HCT116 (cell line): ENCODE results near the gene ACTRT2. TPM values are rescaled to one million over a fixed set of nuclear protein-coding genes. Genes with fewer than 3 reads are reported as not detected.

Experiments
- ATAC-seq: fragments of 200-7000 bp; cut with Tn5 transposase; 2 replicates; pipeline ENCODE4 v1.9.1; 2020; ENCODE audit warnings: mild to moderate bottlenecking, moderate library complexity
- BruUV-seq: library from RNA; stranded (reverse); fragments of 400-500 nt; replicated peaks from 2 replicates; lab custom pipeline; 2021; lab: Mats Ljungman, UMichigan
- CTCF ChIA-PET: fragments of 300-600 bp; sonication (Branson Sonifier 250); formaldehyde crosslinking; loops from one replicate; lab custom pipeline; 2021; ENCODE audit warnings: antibody characterized with exemption; lab: Charles Lee
- POLR2A ChIA-PET: fragments of 300-600, 350-600 bp; sonication (Branson Sonifier 250); formaldehyde crosslinking; loops from one replicate; lab custom pipeline; 2021; ENCODE audit warnings: antibody characterized with exemption; lab: Charles Lee
- RAD21 ChIA-PET, 2 experiments: fragments of 300-600 bp; sonication (Branson Sonifier 250); formaldehyde crosslinking; loops; one replicate each; lab custom pipeline; 2023; ENCODE audit warnings: low total read pairs in 2 of 2; ENCODE audit not compliant: uncharacterized antibody in 2 of 2, unreplicated experiment in 2 of 2, low non-redundant PET in 1 of 2; lab: Charles Lee
- DNase-seq: peaks from one replicate; pipeline ENCODE4 v3.0.0-alpha.2; 2010; ENCODE audit warnings: low read depth, low spot score
- H2AFZ ChIP-seq: fragments of 200-600 bp; shearing (Covaris generic), sonication (generic); 2 replicates; pipeline ENCODE4 v1.6.1; 2017; ENCODE audit warnings: low read depth, mixed run types, mixed read lengths, antibody characterized with exemption, low read length; ENCODE audit not compliant: poor library complexity, severe bottlenecking
- H3K27ac ChIP-seq: 2 replicates; pipeline ENCODE4 v1.5.1; 2012; ENCODE audit warnings: low read depth, low read length
- H3K27me3 ChIP-seq: fragments of 200-600 bp; sonication (generic); 2 replicates; pipeline ENCODE4 v1.6.1; 2016; ENCODE audit warnings: mixed run types, low read length, mixed read lengths; ENCODE audit not compliant: insufficient read depth
- H3K36me3 ChIP-seq, 2 experiments: fragments of 200-500 bp in 1 of 2; fragments of 200-600 bp in 1 of 2; sonication (Bioruptor generic) in 1 of 2; sonication (generic) in 1 of 2; 2 replicates each; pipeline versions ENCODE4 v1.5.1 to v1.6.1; 2014 to 2016; ENCODE audit warnings: low read length in 2 of 2, inconsistent platforms in 1 of 2, mixed read lengths in 1 of 2, mixed run types in 1 of 2; ENCODE audit not compliant: insufficient read depth in 2 of 2, control insufficient read depth in 1 of 2
- H3K4me1 ChIP-seq, 2 experiments: fragments of 200-600 bp in 1 of 2; sonication (generic) in 1 of 2; 2 replicates each; pipeline versions ENCODE4 v1.5.1 to v1.6.1; 2012 to 2017; ENCODE audit warnings: low read length in 2 of 2, inconsistent platforms in 1 of 2, mild to moderate bottlenecking in 1 of 2, mixed read lengths in 1 of 2, mixed run types in 1 of 2, moderate library complexity in 1 of 2; ENCODE audit not compliant: insufficient read depth in 2 of 2, control insufficient read depth in 1 of 2
- H3K4me2 ChIP-seq: fragments of 200-600 bp; sonication (generic); 2 replicates; pipeline ENCODE4 v1.6.1; 2017; ENCODE audit warnings: mixed run types, low read length, mixed read lengths
- H3K4me3 ChIP-seq, 2 experiments: fragments of 200-600 bp in 1 of 2; sonication (generic) in 1 of 2; replicated peaks in 1 of 2; 2 replicates each; pipeline ENCODE4 v1.5.1; 2011 to 2016; ENCODE audit warnings: low read length in 2 of 2, control low read depth in 1 of 2, low read depth in 1 of 2, mild to moderate bottlenecking in 1 of 2, mixed read lengths in 1 of 2, mixed run types in 1 of 2
- H3K79me2 ChIP-seq: fragments of 200-600 bp; sonication (generic); 2 replicates; pipeline ENCODE4 v1.6.1; 2017; ENCODE audit warnings: mild to moderate bottlenecking, mixed run types, low read length, moderate library complexity, mixed read lengths; ENCODE audit not compliant: insufficient read depth
- H3K9ac ChIP-seq: fragments of 200-600 bp; sonication (generic); 2 replicates; pipeline ENCODE4 v1.6.1; 2016; ENCODE audit warnings: low read length, mixed read lengths
- H3K9me2 ChIP-seq: fragments of 200-600 bp; sonication (generic), shearing (Covaris generic); 2 replicates; pipeline ENCODE4 v1.6.1; 2017; ENCODE audit warnings: mixed run types, mild to moderate bottlenecking, moderate library complexity; ENCODE audit not compliant: insufficient read depth
- H3K9me3 ChIP-seq, 2 experiments: fragments of 200-500 bp in 1 of 2; fragments of 200-600 bp in 1 of 2; sonication (Bioruptor generic) in 1 of 2; sonication (generic) in 1 of 2; 2 replicates each; pipeline ENCODE4 v1.6.1; 2014 to 2017; ENCODE audit warnings: low read length in 2 of 2, mixed read lengths in 2 of 2, inconsistent platforms in 1 of 2, low read depth in 1 of 2, mild to moderate bottlenecking in 1 of 2, mixed run types in 1 of 2, moderate library complexity in 1 of 2; ENCODE audit not compliant: control insufficient read depth in 1 of 2, insufficient read depth in 1 of 2
- H4K20me1 ChIP-seq: fragments of 200-600 bp; sonication (generic), shearing (Covaris generic); 2 replicates; pipeline ENCODE4 v1.6.1; 2017; ENCODE audit warnings: mixed run types, mild to moderate bottlenecking, moderate library complexity; ENCODE audit not compliant: insufficient read depth
- ATF3 ChIP-seq: IDR thresholded peaks from 2 replicates; pipeline ENCODE4 v1.6.1; 2012
- CBX3 ChIP-seq: IDR thresholded peaks from 2 replicates; pipeline ENCODE4 v1.6.1; 2012; ENCODE audit warnings: low read depth
- CEBPB ChIP-seq: IDR thresholded peaks from 2 replicates; pipeline ENCODE4 v1.6.1; 2012; ENCODE audit warnings: low read depth
- CTCF ChIP-seq, 3 experiments: fragments of 200-600 bp in 1 of 3; sonication (generic) in 1 of 3; IDR thresholded peaks in 2 of 3; conservative IDR thresholded peaks in 1 of 3; 2 replicates each; pipeline ENCODE4 v1.5.1; 2012 to 2017; ENCODE audit warnings: low read depth in 2 of 3, low read length in 2 of 3, antibody characterized with exemption in 1 of 3, borderline replicate concordance in 1 of 3, control low read depth in 1 of 3, mild to moderate bottlenecking in 1 of 3, mixed read lengths in 1 of 3, mixed run types in 1 of 3, moderate library complexity in 1 of 3; ENCODE audit not compliant: insufficient read depth in 1 of 3
- ELF1 ChIP-seq: IDR thresholded peaks from 2 replicates; pipeline ENCODE4 v1.6.1; 2012; ENCODE audit warnings: low read depth, borderline replicate concordance
- EZH2 ChIP-seq: fragments of 200-600 bp; sonication (generic); IDR thresholded peaks from 2 replicates; pipeline ENCODE4 v1.6.1; 2017; ENCODE audit warnings: antibody characterized with exemption, mixed run types
- FOSL1 ChIP-seq: IDR thresholded peaks from 2 replicates; pipeline ENCODE4 v1.6.1; 2012; ENCODE audit warnings: low read depth
- JUND ChIP-seq: IDR thresholded peaks from 2 replicates; pipeline ENCODE4 v1.6.1; 2012
- MAX ChIP-seq: IDR thresholded peaks from 2 replicates; pipeline ENCODE4 v1.6.1; 2012
- POLR2A ChIP-seq: IDR thresholded peaks from 2 replicates; pipeline ENCODE4 v1.7.0; 2011; ENCODE audit warnings: borderline replicate concordance; ENCODE audit not compliant: insufficient read depth, insufficient read length; ENCODE audit errors: extremely low read depth
- POLR2AphosphoS5 ChIP-seq: IDR thresholded peaks from 2 replicates; pipeline ENCODE4 v1.6.1; 2011; ENCODE audit warnings: mild to moderate bottlenecking, low read depth, low read length, moderate library complexity
- RAD21 ChIP-seq: IDR thresholded peaks from 2 replicates; pipeline ENCODE4 v1.6.1; 2012; ENCODE audit warnings: low read depth, mild to moderate bottlenecking
- REST ChIP-seq: IDR thresholded peaks from 2 replicates; pipeline ENCODE4 v1.6.1; 2012; ENCODE audit warnings: low read depth
- SIN3A ChIP-seq: IDR thresholded peaks from 2 replicates; pipeline ENCODE4 v1.6.1; 2012; ENCODE audit warnings: low read depth
- SRF ChIP-seq: IDR thresholded peaks from 2 replicates; pipeline ENCODE4 v1.6.1; 2012; ENCODE audit warnings: low read depth
- TCF7L2 ChIP-seq: IDR thresholded peaks from 2 replicates; pipeline ENCODE4 v1.7.0; 2011; ENCODE audit warnings: borderline replicate concordance, inconsistent platforms; ENCODE audit not compliant: insufficient read depth, insufficient read length; ENCODE audit errors: extremely low read depth
- ZBTB33 ChIP-seq: IDR thresholded peaks from 2 replicates; pipeline ENCODE4 v1.6.1; 2011; ENCODE audit warnings: mild to moderate bottlenecking, low read length, moderate library complexity; ENCODE audit not compliant: insufficient replicate concordance; ENCODE audit errors: extremely low read depth
- ZFX ChIP-seq: fragments of 450-650 bp; IDR thresholded peaks from 2 replicates; pipeline ENCODE4 v1.6.1; 2017
- ZNF274 ChIP-seq: fragments of 200-500 bp; sonication (Bioruptor generic); IDR thresholded peaks from 2 replicates; pipeline ENCODE4 v1.6.1; 2014; ENCODE audit warnings: mild to moderate bottlenecking, low read depth, low read length, inconsistent platforms
- intact Hi-C: fragments of 100-400 bp; cut with micrococcal nuclease; formaldehyde crosslinking; loops from 2 replicates; pipeline ENCODE4 v1.10.0; 2022
- total RNA-seq: library from RNA; stranded (reverse); gene quantifications from one replicate; pipeline ENCODE4 v1.2.1, GENCODE V29; 2021; ENCODE audit not compliant: unreplicated experiment

The ACTRT2 gene
- total RNA-seq, 1 experiment from 2014 or later, result not detected

- no peak for TF ChIP-seq JUND
- no peak for TF ChIP-seq ELF1
- no peak for TF ChIP-seq REST
These were observed 22.1 kb upstream of the ACTRT2 start (continued) for GRCh38 chr1:2999138-2999537.

GRCh38 chr1:2999571-2999970 lies 21.7 kb upstream of the ACTRT2 start:
- Histone ChIP-seq H3K4me1 (no peaks in the 10 kb centered on the region), H3K27ac (no peak overlapping the region), H3K9me2 (no peaks in the 10 kb centered on the region), H3K36me3 (no peaks in the 10 kb centered on the region), H3K79me2 (no peaks in the 10 kb centered on the region), H3K4me3 (no peak overlapping the region), H3K4me2 (no peak overlapping the region), H3K27me3 (peaks cover 32% of the 10 kb centered on the region), H4K20me1 (no peaks in the 10 kb centered on the region), H3K9me3 (peaks cover 0 to 8% of the 10 kb centered on the region in 2 experiments; a peak in 2 of 4 replicates), H3K9ac (no peak overlapping the region), H2AFZ (no peak overlapping the region)
- TF ChIP-seq RAD21 (no peak), MAX (no peak), POLR2AphosphoS5 (no peak), ATF3 (no peak), ZNF274 (no peak), ZBTB33 (no peak), ZFX (no peak), SIN3A (no peak), POLR2A (no peak), JUND (no peak), FOSL1 (no peak), EZH2 (no peak), ELF1 (no peak), CBX3 (no peak), TCF7L2 (no peak), SRF (no peak), CEBPB (no peak), CTCF (IDR thresholded peaks at IDR 0.05 in 2 of 3, conservative IDR thresholded peaks at IDR 0.05 in 1 of 3; ENCODE audit: borderline replicate concordance in 1 of 3, insufficient read depth in 1 of 3, low read depth in 2 of 3, low read length in 2 of 3) (no peak)
- BruUV-seq, result no TSS peak
- POLR2A ChIA-PET, result no interaction called here
- DNase-seq (no peak), ATAC-seq (no peak)
- intact Hi-C loops, result no loop called here
- RAD21 ChIA-PET, result no interaction called here
- CTCF ChIA-PET, result no interaction called here
